Activated CD8-positive, alpha-beta memory T cell treated with anti-CD3 and anti-CD28 coated beads for 1 hour (primary cell): ENCODE data around the gene SLC27A5.
A peak's percentile ranks its signal among the peaks of the same experiment; 100 is the strongest.
"Not testable (repeated sequence)": the region's sequence is repeated elsewhere in the genome, so short reads cannot be mapped to it uniquely, and the experiment has no call there.

Source experiments
- DNase-seq, 2 donors: peaks; one replicate each; pipeline ENCODE4 v3.0.0-alpha.2; 2020; ENCODE audit warnings: low read depth in 1 of 2; ENCODE audit errors: extremely low read depth in 1 of 2

SLC27A5 gene

DNA sequence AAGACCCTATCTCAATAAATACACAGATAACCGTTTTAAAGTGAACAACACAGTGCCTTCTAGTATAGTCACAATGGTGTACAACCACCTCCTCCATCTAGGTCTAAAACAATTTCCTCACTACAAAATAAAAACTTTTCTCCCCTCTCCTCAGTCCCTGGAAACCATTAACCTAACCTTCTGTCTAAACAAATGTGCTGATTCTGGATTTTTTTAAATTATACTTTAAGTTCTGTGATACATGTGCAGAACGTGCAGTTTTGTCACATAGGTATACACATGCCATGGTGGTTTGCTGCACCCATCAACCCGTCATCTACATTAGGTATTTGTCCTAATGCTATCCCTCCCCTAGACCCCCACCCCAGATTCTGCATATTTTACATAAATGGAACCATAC, 17.6 kb upstream of the SLC27A5 start:
- no peak for DNase-seq

DNA sequence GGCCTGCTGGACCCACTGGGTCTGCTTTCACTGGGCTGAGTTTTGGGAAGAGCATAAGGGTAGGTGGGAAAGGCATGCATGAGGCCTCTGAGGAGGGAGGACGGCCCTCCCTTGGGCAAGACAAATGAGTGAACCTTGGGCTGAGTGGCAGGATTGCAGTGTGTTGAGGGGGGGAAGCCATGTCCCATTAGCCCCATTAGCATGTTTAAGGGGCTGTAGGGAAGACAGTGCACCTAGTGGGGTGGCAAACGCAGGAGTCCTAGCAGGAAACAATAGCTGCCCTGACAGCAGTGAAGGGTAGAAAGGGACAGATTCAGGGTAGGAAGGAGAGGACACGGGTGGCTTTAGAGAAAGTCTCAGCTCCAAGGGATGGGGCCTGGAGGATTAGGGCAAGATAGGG, 10.9 kb upstream of the SLC27A5 start:
- DNase-seq = no peak

DNA sequence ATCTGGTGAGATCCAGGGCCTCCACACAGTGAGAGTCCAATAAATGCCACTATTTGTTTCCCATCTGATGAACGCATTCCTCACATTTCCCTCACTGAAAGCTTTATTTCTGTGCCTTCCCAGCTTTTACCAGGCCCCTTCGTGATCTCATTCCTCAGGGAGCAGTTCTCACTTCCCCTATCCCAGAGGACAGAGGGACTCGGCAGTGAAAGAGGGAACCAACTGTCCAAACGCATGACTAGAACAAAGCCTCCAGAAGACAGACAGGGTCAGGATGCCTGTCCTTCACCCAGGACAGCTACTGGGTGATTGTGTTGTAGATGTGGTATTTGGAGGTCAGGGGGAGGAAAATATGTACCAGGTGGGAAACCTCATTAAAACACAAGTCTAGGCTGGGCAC, 9.9 kb upstream of the SLC27A5 start:
- no peak for DNase-seq

DNA sequence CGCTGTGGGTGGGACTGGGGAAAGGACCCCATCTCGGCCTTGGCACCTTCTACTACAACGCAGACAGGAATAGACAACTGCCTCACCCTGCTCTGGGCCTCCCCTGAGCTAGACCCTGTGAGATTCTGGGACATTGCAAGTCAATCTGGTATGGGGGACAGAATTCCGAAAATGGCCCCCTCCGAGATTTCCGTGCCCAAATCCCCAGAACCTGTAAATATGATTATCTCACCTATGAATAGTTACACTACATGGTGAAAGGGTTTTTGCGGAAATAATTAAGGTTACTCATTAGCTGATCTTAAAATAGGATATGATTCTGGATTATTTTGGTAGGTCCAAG, 8.4 kb upstream of the SLC27A5 start:
- no peak for DNase-seq

DNA sequence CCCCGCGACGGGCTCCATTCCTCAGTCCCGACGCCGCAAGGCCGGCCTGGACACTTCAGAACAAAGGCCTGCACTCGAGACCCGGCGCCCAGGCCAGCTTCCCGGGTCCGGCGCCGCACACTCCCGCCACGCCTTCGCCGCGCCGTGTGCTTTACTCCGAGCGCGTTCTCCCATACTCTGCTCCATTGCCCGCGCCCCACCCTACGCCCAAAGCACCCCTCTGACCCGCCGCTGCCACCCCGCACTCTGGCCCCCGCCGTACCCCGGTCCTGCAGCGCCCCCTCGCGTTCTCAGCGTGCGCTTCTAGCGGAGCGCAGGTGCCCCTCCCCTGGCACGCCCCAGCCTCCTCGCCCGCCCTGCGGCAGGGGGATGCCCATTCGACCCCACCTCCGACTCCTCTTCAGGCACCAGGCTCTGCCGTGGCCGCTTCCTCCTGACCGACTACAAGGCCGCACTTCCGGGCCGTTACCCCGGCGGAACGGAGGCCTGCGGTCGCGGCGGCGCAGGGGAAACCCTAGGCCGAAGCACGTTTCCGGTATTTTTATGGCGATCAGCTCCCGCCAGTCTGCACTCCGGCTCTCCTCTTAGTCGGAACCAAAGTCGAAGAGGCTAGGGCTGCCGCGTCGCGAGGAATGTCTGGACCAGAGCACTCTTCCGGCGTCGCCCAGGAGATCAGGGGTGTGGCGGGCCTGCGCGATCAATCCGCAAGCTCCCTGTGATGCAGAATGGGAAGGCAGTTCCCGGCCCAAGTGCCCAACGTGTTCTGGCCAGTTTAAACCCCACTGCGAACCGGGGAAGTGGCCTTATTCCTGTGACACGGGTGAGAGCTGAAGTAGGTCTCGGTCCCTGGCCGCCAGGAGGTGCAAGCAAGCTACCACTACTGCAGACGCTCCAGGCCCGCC, 7.8 kb upstream of the SLC27A5 start, which contains the start of gene ZBTB45:
ZBTB45 (minus strand) TSS at position 456 of the 902 bp plus-strand sequence. CDS start 2,137 bp downstream, outside the sequence.
- peak; percentile 73 to 80 for DNase-seq

DNA sequence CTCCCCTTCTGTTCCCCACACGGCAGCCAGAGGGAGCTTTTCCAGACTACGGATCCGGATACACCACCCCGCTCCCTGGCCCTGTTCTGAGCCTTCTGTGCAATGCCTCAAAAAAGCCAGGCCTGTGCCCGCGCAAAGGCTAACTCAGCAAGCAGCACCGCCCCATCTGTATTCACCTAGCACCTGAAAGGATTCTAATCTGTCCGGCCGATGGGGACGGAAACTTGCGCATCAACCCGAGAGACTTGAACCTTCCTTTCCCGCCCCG, 7.2 kb upstream of the SLC27A5 start:
- no peak for DNase-seq

DNA sequence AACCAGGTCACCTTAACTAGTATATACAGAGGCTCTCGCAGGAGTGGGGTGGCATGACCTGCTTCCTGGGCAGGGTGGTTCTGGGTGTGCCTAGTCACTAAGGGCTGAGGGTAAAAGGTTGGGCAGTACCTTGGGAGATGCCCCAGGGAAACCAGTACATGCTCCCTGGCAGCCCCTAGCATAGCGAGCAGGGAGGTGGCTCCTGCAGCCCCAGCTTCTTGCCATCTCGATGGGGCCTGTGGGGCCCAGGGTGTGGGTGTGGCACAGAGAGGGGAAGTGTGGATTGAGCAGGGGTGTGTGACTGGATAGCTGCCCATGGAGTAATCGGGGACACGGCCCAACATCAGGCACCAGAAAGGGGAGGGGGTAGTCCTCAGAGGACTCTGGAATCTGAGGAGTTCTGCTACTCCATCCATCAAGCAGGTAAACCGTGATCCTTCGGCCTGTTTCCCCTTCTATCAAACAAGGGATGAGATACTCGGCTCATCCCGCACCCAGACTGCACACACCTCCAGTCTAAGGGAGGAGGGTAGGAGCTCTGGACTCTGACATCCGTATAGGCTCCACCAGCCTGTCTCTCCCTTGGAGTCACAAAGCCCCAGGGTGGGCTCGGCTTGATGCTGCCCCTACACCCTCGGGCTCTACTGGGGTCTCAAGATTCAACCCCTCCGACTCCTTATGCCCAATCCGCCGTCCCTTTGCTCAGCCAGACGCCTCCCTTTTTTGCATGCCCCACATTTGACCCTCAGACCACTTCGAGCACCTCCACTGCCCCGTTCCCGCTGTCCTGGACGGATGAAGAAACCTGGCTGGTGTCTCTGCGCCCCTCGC, 6.7 kb upstream of the SLC27A5 start:
- no peak for DNase-seq

DNA sequence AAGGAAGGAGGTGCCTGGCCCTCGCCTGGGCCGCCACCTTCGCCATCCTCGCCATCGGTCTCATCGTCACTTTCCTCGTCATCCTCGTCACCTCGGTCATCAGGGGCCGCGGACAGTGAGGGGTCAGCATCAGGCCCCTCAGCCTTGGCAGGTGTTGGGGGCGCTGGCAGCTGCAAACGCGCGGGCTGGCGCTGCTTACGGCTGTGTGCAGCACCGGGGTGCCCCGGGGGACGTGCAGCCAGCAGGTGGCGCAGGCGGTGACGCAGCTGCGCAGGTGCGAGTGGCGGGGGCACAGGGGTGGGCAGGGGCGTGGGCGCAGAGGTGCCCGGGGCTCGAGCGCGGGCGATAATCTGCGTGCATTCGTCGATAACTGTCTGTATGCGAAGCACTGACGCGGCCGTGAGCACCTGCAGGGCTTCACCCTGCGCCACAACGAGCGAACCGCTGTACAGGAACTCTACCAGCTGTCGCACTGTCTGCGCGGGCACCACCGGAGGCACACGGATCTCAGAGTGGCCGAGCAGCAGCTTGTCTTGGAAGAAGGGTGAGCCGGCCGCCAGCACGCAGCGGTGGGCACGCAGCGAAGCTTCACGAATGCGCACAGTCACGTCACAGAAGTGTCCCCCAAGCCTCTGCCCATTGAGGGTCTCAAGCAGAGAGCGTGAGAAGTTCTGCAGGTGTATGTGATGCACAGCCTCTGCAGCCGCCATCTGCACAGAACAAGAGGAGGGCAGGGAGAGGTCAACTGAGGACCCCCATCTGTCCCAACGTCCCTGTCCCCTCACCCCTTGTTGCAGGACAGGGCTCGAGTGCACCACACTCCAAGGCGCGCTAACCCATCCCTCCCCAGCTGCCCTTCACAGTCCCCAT, 5.4 kb upstream of the SLC27A5 start:
- DNase-seq = no peak

DNA sequence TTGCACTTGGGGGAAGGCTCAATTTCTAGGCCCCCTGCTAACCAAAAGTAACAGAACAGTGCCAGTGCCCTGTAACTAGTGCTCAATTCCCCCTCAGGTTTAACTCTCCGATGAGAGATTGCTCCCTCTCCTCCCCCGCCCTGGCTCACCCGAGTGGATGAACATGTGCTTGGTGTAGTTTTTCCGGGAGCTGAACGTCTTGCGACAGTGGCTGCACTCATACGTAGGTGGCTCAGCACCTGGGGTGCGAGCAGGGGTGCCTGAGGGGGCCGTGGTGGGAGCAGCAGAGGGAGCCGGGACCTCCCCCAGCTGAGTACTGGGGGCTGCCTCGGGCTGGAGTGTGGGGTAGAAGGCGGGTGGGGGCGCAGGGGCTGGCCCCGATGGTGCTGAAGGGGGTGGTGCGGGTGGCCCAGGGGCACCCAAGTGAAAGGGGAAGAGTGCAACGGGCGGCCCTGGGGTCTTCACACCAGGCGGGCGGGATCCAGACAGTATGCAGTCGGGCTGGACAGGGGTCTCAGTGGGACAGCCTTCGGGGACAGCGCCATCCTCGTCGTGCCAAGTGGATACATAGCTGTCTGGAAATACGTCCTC, 4.5 kb upstream of the SLC27A5 start:
- DNase-seq = no peak

DNA sequence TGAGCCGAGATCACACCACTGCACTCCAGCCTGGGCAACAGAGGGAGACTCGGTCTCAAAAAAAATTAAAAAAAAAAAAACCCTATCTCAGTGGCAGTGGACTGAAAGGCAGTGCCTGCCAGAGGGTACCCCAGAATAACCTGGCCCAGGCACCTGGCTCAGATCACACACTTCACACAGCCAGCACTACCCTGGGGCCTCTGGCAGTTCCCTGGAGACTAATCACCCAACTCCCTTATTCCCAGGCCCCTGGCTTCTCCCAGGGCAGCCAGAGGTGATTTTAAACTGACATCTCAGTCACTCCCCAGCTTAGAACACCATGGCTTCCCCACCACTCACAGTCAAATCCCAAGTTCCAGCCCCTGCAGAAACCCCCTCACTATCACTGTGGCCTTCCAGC, 3.5 kb upstream of the SLC27A5 start:
- DNase-seq = no peak

DNA sequence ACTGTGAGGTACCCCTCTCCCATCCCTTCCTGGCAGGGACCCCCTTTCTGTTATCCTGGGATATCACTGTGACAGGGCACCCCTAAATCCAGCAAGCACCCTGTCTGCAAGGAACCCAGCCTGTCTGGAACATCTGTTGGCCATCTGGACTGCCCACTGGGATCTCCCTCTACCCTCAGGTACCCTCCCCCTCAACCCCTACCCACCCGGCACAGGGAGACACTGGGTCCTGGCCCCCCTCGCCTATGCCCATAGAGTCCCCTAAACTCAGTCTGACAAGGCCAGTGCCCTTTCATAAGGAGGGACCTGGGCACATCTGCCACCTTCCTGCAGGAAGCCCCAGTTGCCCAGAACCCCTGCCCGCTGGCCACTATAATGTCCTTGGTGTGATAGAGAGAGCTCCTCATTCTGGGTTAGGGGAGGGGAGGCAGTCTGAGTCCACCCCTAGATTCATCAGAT, 2.8 kb upstream of the SLC27A5 start:
- no peak for DNase-seq

DNA sequence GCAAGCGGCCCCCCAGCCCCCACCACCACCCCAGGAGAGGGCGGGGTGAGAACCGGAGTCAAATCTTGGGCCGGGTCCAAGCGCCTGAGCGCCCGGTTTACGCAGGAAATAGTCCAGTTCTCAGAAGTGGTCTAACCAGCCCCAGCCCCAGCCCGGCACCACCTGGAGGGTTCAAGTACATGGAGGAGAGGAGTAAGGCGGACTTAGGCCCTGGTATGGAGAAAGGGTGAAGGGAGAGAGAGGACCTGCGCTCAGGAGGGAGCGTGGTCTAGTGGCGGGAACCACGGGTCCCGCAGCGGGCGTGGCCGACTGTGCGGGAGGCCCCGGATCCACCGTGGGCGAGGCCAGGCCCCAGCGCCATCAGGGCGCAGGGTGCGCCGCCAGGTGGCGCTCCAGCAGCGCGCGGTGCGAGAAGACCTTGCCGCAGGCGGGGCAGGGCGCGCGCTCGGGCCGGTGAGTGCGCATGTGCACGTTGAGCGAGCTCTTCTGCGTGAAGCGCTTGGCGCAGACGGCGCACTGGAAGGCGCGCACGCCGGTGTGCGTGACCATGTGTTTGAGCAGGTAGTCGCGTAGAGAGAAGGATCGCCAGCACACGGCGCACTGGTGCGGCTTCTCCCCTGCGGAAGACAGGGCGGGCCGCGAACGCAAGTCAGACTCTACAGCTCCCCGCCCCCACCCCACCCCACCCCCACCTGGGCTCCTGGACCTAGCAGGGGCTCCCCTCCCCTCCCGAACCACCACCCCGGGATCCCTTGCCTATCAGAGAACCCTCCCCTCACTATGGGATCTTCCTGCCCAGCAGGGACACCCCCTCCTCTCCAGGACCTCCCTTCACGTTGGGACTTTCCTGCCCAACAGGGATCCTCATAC, 2.1 kb upstream of the SLC27A5 start:
- peak; percentile 72 to 91 for DNase-seq

DNA sequence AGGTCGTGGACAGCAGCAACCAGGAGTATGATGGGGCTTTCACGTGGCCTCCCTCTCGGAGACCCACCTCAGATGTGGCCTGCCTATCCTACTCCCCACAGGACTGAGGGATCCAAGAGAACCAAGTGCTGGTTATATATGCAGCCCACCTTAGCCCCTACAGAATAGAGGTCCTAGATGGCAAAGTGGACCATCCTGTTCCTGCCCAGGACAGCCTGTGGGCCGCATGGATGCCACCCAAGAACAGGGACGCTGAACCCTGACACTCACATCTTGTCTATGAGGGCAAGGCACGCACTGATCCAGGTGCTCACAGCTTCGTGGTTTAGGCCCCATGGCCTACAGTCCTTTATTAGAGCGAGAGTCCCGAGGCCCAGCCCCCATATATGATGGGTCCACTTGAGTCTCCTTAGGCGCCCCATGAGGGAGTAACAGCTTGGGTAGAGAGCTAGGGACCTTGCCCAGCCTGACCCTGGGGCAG, 1.5 kb upstream of the SLC27A5 start:
- DNase-seq = no peak

DNA sequence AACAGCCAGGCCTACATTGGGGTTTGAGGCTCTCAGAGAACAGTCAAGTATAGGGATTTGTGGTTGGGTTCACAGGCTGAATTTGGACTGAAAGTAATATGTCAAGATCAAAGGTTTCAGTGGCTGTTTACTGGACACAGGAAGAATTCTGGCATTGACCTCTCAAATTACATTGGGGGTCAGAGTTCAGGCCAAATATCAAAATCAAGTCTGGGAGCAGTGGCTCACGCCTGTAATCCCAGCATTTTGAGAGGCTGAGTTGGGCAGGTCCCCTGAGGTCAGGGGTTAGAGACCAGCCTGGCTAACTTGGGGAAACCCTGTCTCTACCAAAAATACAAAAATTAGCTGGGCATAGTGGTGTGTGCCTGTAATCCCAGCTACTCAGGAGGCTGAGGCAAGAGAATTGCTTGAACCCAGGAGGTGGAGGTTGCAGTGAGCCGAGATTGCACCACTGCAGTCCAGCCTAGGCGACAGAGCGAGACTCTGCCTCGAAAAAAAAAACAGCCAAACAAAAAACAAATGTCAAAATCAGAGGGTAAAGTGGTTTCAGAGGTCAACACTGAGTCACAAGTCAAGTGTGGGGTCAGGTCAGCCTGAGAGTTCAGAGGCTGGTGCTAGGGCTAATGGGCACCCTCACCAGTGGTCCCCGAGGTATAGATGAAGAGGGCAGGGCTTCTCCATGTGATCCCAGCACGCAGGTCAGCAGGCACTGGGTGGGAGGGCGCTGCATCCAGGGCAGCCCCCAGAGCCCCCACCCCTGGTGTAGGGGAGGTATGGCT, 1.5 kb downstream of the SLC27A5 start:
- no peak for DNase-seq

DNA sequence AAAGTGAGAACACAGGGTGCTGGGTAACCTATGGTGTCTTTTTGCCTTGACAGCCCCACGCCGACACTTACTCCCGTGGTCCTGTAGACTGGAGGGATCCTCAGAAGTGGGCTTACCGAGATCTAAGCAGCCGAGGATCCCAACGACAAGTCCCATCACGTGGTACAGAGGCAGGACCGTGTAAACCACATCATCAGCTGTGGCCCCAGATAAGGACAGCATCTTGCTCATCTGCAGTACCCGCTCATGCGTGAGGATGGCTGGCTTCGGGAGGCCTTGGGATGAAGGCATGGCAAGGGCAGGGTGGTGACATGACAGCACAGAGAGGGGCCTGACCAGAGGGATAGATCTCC, 2.1 kb downstream of the SLC27A5 start:
- no peak for DNase-seq

DNA sequence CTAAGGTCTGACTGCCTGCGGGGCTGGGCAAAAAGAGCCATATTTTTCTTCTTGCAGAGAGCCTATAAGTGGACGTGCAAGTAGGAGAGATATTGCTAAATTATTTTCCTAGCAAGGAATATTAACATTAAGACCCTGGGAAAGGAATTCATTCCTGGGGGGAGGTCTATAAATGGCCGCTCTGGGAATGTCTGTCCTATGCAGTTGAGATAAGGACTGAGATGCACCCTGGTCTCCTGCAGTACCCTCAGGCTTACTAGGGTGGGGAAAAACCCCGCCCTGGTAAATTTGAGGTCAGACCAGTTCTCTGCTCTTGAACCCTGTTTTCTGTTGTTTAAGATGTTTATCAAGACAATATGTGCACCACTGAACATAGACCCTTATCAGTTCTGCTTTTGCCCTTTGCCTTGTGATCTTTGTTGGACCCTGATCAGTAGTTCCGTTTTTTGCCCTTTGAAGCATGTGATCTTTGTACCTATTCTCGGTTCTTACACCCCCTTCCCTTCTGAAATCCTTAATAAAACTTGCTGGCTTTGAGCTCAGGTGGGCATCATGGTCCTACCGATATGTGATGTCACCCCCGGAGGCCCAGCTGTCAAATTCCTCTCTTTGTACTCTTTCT, 4.1 kb downstream of the SLC27A5 start:
- not testable (repeated sequence) for DNase-seq

DNA sequence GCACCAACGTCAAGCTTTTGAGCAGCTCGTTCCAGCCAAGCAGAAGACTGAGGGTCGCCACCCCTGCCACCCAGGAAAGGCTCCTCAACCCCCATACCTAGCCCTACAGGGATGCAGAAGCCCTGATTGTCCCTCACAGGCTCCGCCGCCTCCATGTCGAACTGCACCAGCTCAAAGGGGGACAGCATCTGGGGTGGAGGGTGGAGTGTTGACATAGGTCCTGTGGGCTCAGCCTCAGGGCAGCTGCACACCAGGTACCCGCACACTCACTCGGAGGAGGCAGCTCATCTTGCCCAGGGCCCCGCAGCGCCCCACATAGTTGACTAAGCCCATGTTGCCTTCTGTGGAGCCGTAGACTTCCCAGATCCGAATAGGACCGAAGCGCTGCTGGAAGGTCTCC, 11.6 kb downstream of the SLC27A5 start:
- no peak for DNase-seq
